Liver (tissue), 3 donors: ENCODE data around the gene TM4SF1.

Experiments used
- CTCF ChIP-seq: fragments of 150-350 bp; IDR thresholded peaks from 2 replicates; pipeline ENCODE4 v1.5.1; 2017; ENCODE audit warnings: improper control_type of control experiment, low read depth, low read length; ENCODE audit not compliant: missing input control
- GABPA ChIP-seq, 2 donors: IDR thresholded peaks in 1 of 2; conservative IDR thresholded peaks in 1 of 2; 2 replicates each; pipeline ENCODE4 v1.6.1; 2016; ENCODE audit warnings: antibody characterized with exemption in 2 of 2, mild to moderate bottlenecking in 1 of 2, moderate library complexity in 1 of 2
- RAD21 ChIP-seq, 2 donors: IDR thresholded peaks; 2 replicates each; pipeline ENCODE4 v1.6.1; 2016; ENCODE audit warnings: antibody characterized with exemption in 2 of 2, mild to moderate bottlenecking in 2 of 2
- ZBTB33 ChIP-seq: IDR thresholded peaks from 2 replicates; pipeline ENCODE4 v1.6.1; 2016; ENCODE audit warnings: antibody characterized with exemption
- donor health status: healthy.
- donor health status: healthy.

- TF ChIP-seq CTCF: no peak
- TF ChIP-seq ZBTB33: no peak
- peak in 1 of 2 donors; percentile 34 for TF ChIP-seq RAD21 (IDR thresholded peaks at IDR 0.05)
- no peak for TF ChIP-seq GABPA (IDR thresholded peaks at IDR 0.05 in 1 of 2, conservative IDR thresholded peaks at IDR 0.05 in 1 of 2)
Measured at GRCh38 chr3:149376718-149377407, 586 bp downstream of the TM4SF1 start.
